Testis (tissue), 3 donors: ENCODE data around the gene SMIM36. TPM values are rescaled to one million over a fixed set of nuclear protein-coding genes. Genes with fewer than 3 reads are reported as not detected.

Experiments used
- DNase-seq: peaks from one replicate; pipeline ENCODE4 v3.0.0-alpha.2; 2019
- H3K27ac ChIP-seq, 2 donors: fragments of 200-600 bp; sonication (generic); one replicate each; pipeline ENCODE4 v1.5.1; 2019
- H3K27me3 ChIP-seq: fragments of 200-600 bp; sonication (generic); one replicate; pipeline ENCODE4 v1.5.1; 2019
- H3K36me3 ChIP-seq: fragments of 200-600 bp; sonication (generic); one replicate; pipeline ENCODE4 v1.5.1; 2017; ENCODE audit warnings: low read depth; ENCODE audit errors: missing control alignments
- H3K4me1 ChIP-seq: fragments of 200-600 bp; sonication (generic); one replicate; pipeline ENCODE4 v1.5.1; 2019
- H3K4me3 ChIP-seq, 2 donors: fragments of 200-600 bp; sonication (generic); one replicate each; pipeline ENCODE4 v1.5.1; 2017 to 2019
- H3K9me3 ChIP-seq: fragments of 200-600 bp; sonication (generic); one replicate; pipeline ENCODE4 v1.5.1; 2017
- POLR2A ChIP-seq: fragments of 450-650 bp; IDR thresholded peaks from one replicate; pipeline ENCODE4 v1.6.1; 2017; ENCODE audit warnings: antibody characterized with exemption, mild to moderate bottlenecking, moderate library complexity
- WGBS, 2 donors: methylation state at CpG; one replicate each; pipeline ENCODE4 v1.1.5; 2018; 5-methylcytosine and 5-hydroxymethylcytosine counted together
- intact Hi-C: fragments of 100-400 bp; cut with DNase I; formaldehyde crosslinking; loops from one replicate; pipeline ENCODE4 v1.15.1; 2023; ENCODE audit warnings: low total_unique reads
- polyA plus RNA-seq: library from polyadenylated mRNA; stranded (reverse); fragments of 350-450 nt; fragmentation: Illumina TruSeq; extraction: RNeasy Lipid Tissue Mini Kit (QIAGEN cat#74804); gene quantifications from one replicate; pipeline ENCODE4 v1.2.3, GENCODE V29; 2014; ENCODE audit warnings: low read depth, low replicate concordance; ENCODE audit not compliant: insufficient read depth
- total RNA-seq, 2 donors: library from RNA; depleted of rRNA; stranded (reverse); fragments of >200 nt; gene quantifications; one replicate each; pipeline ENCODE4 v1.2.3, GENCODE V29; 2016
- TF ChIP-seq, protein P1 (sequence below), 3 experiments: fragments of 450-650 bp in 2 of 3; fragments of 200-600 bp in 1 of 3; sonication (generic) in 1 of 3; IDR thresholded peaks; one replicate each; pipeline ENCODE4 v1.5.1; 2016 to 2019; ENCODE audit warnings: antibody characterized with exemption in 3 of 3, mild to moderate bottlenecking in 2 of 3, moderate library complexity in 1 of 3

The SMIM36 gene
- total and polyA plus RNA-seq, 3 donors from 2014 or later = 0.55 to 26.0 (median 9.5) TPM

DNA sequence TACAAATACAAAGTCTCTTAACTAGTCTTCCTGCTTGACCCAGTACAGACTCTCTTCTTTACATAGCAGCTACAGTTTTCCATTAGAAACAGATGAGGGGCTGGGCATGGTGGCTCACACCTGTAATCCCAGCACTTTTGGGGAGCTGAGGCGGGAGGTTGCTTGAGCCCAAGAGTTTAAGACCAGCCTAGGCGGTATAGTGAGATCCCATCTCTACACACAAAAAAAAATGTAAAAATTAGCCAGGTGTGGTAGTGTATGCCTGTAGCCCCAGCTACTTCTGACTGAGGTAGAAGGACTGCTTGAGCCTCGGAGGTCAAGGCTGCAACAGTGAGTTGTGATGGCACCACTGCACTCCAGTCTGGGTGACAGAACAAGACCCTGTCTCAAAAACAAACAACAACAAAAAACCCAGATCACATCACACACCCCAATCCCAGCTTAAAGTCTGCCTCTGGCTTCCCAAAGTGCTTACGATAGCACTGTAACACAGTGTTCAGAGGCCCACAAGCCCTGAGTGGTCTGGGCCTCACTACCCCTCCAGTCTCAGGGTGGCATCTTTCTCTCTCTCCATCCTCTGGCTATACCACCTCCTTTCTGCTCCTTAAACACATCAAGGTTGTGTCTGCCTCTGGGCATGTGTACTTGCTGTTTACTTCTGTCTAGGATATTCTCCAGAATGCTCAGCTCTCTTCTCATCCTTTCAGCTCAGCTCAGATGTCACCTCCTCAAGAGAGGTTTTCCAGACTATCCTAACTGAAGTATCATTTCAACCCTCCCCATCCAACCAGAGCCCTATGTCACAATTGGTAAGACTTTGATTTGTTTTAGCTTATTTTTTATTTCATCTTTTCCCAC, 93.6 kb downstream of the SMIM36 start:
- WGBS, 2 donors = 87 to 97% methylated on average over 4 of the region's 4 CpGs
- H3K9me3 ChIP-seq = no peaks in the 10 kb centered on the region
- no peak for TF ChIP-seq POLR2A
- TF ChIP-seq, protein P1, sequence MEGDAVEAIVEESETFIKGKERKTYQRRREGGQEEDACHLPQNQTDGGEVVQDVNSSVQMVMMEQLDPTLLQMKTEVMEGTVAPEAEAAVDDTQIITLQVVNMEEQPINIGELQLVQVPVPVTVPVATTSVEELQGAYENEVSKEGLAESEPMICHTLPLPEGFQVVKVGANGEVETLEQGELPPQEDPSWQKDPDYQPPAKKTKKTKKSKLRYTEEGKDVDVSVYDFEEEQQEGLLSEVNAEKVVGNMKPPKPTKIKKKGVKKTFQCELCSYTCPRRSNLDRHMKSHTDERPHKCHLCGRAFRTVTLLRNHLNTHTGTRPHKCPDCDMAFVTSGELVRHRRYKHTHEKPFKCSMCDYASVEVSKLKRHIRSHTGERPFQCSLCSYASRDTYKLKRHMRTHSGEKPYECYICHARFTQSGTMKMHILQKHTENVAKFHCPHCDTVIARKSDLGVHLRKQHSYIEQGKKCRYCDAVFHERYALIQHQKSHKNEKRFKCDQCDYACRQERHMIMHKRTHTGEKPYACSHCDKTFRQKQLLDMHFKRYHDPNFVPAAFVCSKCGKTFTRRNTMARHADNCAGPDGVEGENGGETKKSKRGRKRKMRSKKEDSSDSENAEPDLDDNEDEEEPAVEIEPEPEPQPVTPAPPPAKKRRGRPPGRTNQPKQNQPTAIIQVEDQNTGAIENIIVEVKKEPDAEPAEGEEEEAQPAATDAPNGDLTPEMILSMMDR (IDR thresholded peaks at IDR 0.05) = no peak
- H3K27ac ChIP-seq = no peak overlapping the region
- intact Hi-C loops = no loop called here
- no peaks in the 10 kb centered on the region for H3K27me3 ChIP-seq
- no peak overlapping the region for H3K4me3 ChIP-seq
- no peaks in the 10 kb centered on the region for H3K36me3 ChIP-seq
- no peak for DNase-seq
- peaks cover 5% of the 10 kb centered on the region for H3K4me1 ChIP-seq

DNA sequence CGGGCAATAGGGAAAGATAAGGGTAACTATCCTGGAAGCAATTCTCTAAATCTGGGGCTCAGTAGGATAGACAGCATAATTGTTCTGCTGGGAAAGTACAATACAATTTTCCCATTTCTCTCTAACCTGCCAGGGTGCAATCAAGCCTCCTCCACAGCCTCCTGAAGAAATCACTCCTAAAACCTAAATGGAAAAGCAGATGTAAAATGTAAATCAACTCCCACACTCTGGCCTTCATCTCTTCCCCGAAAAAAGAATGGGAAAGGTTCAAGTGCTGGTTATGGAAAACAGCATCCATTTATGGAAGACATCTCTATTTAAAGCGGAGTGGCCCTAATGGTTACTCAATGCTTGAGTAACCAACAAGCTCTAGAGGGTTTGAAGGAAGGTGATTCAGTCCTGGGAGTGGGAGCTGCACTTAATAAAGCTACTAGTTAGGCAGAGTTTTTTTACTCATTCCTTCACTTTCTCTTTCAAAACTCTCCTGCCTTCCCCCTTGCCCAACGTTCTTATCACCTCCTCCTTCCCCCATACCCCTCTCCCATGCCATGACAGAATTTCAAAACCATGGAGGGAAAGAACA, 94.7 kb downstream of the SMIM36 start:
- H3K27ac ChIP-seq = no peak overlapping the region
- DNase-seq = no peak
- no peak overlapping the region for H3K4me3 ChIP-seq
- no peak for TF ChIP-seq POLR2A
- TF ChIP-seq, protein P1 (IDR thresholded peaks at IDR 0.05) = no peak
- no peaks in the 10 kb centered on the region for H3K36me3 ChIP-seq
- WGBS, 2 donors = 56 to 75% methylated on average over 4 of the region's 4 CpGs
- no peaks in the 10 kb centered on the region for H3K4me1 ChIP-seq
- intact Hi-C loops = no loop called here
- no peaks in the 10 kb centered on the region for H3K9me3 ChIP-seq
- H3K27me3 ChIP-seq = no peaks in the 10 kb centered on the region

DNA sequence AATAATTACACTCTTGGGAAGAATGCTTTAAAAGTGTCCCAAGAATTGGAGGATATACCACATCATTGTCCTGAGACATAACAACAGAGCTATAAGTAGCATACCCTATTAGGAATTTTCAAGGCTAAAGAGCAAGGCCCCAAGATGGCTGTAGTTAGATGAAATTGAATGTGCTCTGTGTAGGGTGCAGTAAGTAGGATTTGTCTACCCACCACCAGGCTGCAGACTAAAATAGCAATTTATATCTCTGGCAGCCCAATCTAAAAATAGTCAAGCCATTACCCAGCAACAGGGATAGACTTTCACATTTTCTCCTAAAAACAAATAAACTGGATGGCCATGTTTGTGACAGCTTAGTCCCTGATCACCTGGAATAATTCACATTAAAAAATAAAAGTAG, 95.3 kb downstream of the SMIM36 start:
- Histone ChIP-seq H3K9me3 (no peaks in the 10 kb centered on the region), H3K36me3 (no peaks in the 10 kb centered on the region), H3K27me3 (no peaks in the 10 kb centered on the region), H3K4me1 (no peaks in the 10 kb centered on the region), H3K27ac (no peak overlapping the region), H3K4me3 (no peak overlapping the region)
- TF ChIP-seq, protein P1 (IDR thresholded peaks at IDR 0.05) = no peak
- TF ChIP-seq POLR2A = no peak
- no peak for DNase-seq
- intact Hi-C loops = no loop called here

GRCh38 chr17:55414983-55415382, 96.3 kb downstream of the SMIM36 start:
- H3K27ac ChIP-seq = no peak overlapping the region
- no peaks in the 10 kb centered on the region for H3K36me3 ChIP-seq
- WGBS, 2 donors = 93 to 95% methylated on average over 4 of the region's 4 CpGs
- intact Hi-C loops = no loop called here
- TF ChIP-seq POLR2A = no peak
- TF ChIP-seq, protein P1 (IDR thresholded peaks at IDR 0.05) = no peak
- no peak overlapping the region for H3K4me3 ChIP-seq
- no peak for DNase-seq
- H3K4me1 ChIP-seq = no peaks in the 10 kb centered on the region
- no peaks in the 10 kb centered on the region for H3K9me3 ChIP-seq
- H3K27me3 ChIP-seq = no peaks in the 10 kb centered on the region
